HG02763 (cell line): Measurements from ENCODE around the gene PPP1R9A.

Source experiments
- ATAC-seq: cut with Tn5 transposase; IDR thresholded peaks from one replicate; pipeline ENCODE4 v1.9.1; 2021; ENCODE audit warnings: mild to moderate bottlenecking, moderate library complexity; ENCODE audit not compliant: unreplicated experiment

The PPP1R9A gene

GRCh38 chr7:95190515-95190914, 283.1 kb downstream of the PPP1R9A start:
- no peak for ATAC-seq

DNA sequence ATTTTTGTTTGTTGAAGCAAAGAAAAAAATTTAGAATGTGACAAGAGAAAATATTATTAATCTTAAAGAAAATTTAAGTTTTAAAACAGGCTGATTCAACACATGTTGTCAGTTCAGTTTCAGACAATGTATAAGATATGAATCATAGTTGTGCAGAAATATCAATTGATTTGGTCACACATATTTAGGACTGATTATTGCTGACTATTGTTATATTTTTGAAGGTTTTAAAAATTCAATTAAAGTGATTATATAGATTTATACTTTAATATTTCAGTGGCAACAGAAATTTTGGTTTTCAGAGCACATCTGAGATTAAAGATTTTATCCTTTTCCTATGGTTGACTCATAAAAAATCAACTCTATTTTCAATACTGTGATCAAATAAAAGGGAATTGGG, 284.4 kb downstream of the PPP1R9A start:
- no peak for ATAC-seq

GRCh38 chr7:95198863-95199262, 291.5 kb downstream of the PPP1R9A start:
- ATAC-seq = no peak

GRCh38 chr7:95199779-95200558, 292.6 kb downstream of the PPP1R9A start:
- ATAC-seq = no peak

- ATAC-seq = no peak
Observed at GRCh38 chr7:95200741-95201140, 293.3 kb downstream of the PPP1R9A start.

DNA sequence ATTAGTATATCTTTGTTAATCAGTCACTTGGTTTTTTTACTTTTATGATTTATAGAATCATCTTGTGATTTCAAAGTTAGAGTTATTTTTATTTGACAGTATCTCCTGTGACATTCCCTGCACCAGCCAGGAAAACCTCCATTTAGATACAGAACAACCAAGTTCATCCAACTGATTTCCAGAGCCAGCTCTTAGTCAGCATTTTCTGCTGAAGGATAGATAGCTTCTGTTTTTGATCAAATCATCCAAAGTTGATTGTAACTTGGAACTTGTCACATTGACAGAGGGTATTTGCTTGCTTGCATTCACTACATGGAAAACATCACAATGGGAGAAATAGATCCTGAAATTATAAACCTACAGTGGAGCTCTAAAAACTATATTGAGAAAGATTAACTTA, 294.3 kb downstream of the PPP1R9A start:
- no peak for ATAC-seq

DNA sequence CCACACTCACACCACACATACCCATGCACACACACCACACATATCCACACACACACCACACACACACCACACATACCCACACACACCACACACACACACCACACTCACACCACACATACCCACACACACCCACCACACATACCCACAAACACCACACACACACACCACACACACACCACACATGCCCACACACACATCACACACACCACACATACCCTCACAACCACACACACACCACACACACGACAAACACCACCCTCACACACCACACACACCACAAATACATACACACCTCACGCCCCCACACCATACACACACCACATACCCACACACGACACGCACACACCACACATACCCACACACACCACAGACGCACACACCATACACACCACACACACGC, 297.2 kb downstream of the PPP1R9A start:
- ATAC-seq = no peak

DNA sequence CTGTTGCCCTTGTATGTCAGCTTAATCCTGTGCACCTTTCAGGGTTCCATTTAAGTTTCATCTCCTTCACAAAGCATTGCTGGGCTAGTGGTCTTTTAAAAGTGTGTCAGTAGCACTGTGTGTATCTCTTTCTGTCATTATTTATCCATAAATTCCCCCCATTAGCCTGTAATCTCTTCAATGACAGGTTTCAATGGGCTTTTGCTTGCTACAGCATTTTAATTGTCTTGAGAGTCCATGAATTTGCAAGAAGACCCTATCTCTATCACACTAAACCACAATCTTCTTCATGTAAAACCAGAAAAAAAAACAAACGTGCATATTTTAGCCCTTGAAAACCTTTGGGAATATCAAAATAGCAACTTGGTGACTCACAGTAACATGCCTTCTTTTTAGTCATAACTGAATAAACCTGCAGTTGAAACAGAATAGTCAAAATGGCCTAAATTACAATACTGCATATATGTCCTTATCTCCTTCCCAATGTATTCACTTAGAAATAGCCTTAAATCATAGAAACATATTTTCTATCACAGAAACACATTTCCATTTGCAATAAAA, 298.4 kb downstream of the PPP1R9A start:
- no peak for ATAC-seq

DNA sequence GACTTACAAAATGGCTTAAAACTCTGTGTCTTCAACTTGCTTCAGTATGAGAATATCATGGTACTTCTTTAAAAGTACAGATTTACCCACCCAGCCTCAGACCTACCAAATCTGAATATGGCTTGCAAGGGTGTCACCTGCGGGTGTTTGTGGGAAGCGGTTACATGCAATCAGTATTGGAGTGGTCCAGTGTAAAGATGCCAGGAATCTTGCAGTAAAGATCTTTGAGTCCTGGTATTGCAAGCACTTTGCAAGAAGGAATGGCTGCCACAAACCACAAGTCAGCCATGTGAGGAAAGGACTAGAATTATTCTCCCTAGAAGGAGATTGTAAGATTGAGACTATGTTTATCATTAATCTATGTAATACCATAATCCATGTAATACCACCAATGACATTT, 301.9 kb downstream of the PPP1R9A start:
- ATAC-seq = no peak

DNA sequence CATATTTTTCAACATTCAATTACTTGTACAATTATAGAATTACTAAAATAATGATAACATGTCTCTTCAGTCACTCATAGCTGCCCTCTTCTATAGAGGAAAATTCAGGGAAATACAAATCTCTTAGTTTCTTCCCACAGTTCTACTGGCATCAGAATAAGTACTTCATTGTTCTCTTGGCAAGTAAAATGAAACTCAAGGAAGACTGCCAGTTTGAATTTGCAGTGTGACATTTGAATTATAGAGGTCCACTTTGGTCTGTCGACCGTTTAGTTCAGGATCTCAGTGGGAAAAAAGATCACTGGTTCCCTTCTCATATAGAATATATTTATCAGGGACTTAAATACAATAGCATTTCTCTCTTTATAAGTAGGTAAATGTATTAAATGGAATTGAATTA, 302.4 kb downstream of the PPP1R9A start:
- no peak for ATAC-seq

DNA sequence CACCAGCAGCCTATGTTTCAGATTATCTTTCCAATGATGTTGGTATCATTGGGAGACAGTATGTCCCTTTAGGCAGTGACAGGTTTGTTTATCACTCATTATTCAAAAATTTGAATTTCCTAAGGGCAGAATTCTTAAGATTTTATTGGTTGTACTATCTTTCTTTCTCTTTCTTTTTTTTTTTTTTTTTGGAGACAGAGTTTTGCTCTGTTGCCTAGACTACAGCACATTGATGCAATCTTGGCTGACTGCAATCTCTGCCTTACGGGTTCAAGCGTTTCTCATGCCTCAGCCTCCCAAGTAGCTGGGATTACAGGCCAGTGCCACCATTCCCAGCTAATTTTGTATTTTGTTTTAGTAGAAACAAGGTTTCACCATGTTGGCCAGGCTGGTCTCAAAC, 305.8 kb downstream of the PPP1R9A start:
- ATAC-seq = no peak

- ATAC-seq = no peak
Observed at GRCh38 chr7:95213809-95214492, 306.6 kb downstream of the PPP1R9A start.

GRCh38 chr7:95219721-95220120, 312.3 kb downstream of the PPP1R9A start:
- no peak for ATAC-seq

GRCh38 chr7:95220328-95220727, 312.9 kb downstream of the PPP1R9A start:
- ATAC-seq = no peak

- no peak for ATAC-seq
Observed at GRCh38 chr7:95225301-95225700, 317.9 kb downstream of the PPP1R9A start.

DNA sequence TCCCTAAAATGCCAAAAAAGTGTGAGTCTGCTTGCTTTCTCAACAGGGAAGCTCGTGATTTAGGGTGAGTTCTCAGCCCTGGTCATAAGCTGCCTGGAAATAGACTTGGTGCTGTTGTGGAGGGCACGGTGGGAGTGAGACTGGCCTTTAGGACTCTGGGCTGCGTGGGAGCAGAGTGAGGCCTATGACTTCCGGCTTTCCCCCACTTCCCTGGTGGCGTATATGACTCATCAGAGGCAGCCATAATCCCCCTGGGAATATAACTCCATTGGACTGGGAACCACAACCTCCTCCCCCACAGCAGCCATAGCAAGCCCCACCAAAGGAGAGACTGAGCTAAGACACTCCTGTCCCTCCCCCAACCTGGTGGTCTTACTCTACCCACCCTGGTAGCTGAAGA, 321.9 kb downstream of the PPP1R9A start:
- no peak for ATAC-seq

GRCh38 chr7:95238252-95238943, 331.0 kb downstream of the PPP1R9A start:
- no peak for ATAC-seq

GRCh38 chr7:95240921-95241320, 333.5 kb downstream of the PPP1R9A start:
- ATAC-seq = no peak

DNA sequence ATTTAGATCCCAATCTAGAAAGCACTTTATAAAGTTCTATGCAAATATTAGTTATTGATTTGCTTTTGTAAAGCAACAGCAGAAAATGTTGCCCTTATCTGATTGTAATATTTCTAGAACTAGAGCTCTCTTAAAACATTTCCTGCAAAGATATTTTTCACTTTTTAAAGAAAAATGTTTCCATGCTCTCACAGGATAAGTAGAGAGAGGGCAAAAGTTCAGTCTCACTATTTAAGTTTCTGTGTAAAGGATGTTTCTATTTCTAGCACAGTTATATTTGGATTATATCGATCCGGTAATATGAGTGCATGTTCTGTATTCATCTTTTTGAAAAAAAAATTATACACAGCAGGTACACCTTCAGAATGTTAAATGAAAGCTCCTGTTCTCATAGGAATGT, 334.9 kb downstream of the PPP1R9A start:
- no peak for ATAC-seq

- no peak for ATAC-seq
Observed at GRCh38 chr7:95244616-95245015, 337.2 kb downstream of the PPP1R9A start.

GRCh38 chr7:95245828-95246500, 338.6 kb downstream of the PPP1R9A start:
- no peak for ATAC-seq
